Naive thymus-derived CD4-positive, alpha-beta T cell (primary cell): ENCODE data around the gene GAS2L1. TPM values are rescaled to one million over a fixed set of nuclear protein-coding genes. Genes with fewer than 3 reads are reported as not detected.

Source experiments
- ATAC-seq: fragments of 150-1000 bp; cut with Tn5 transposase; 2 replicates; pipeline ENCODE4 v1.10.0; 2021; ENCODE audit warnings: mild to moderate bottlenecking, moderate library complexity
- CTCF ChIA-PET: fragments of 350-600 bp; sonication (Branson Sonifier 250); formaldehyde crosslinking; loops from one replicate; lab custom pipeline; 2021; ENCODE audit warnings: antibody characterized with exemption; lab: Charles Lee
- POLR2A ChIA-PET: fragments of 350-600 bp; sonication (Branson Sonifier 250); formaldehyde crosslinking; loops from one replicate; lab custom pipeline; 2021; ENCODE audit warnings: antibody characterized with exemption, inconsistent platforms; lab: Charles Lee
- DNase-seq, 9 donors: peaks; one replicate each; pipeline versions ENCODE4 v3.0.0 to v3.0.0-alpha.2; 2020 to 2022; ENCODE audit warnings: mixed read lengths in 1 of 9
- H3K27ac ChIP-seq: one replicate; pipeline ENCODE4 v1.7.0; 2013; ENCODE audit warnings: mild to moderate bottlenecking, low read depth, low read length, moderate library complexity
- H3K27me3 ChIP-seq, 2 donors: one replicate each; pipeline ENCODE4 v1.7.0; 2013; ENCODE audit warnings: low read length in 2 of 2, mild to moderate bottlenecking in 2 of 2, moderate library complexity in 2 of 2; ENCODE audit not compliant: control insufficient read depth in 2 of 2, insufficient read depth in 2 of 2
- H3K36me3 ChIP-seq, 3 experiments: 1 replicate in 2 of 3; 2 replicates in 1 of 3; pipeline ENCODE4 v1.7.0; 2013; ENCODE audit warnings: low read length in 3 of 3, mild to moderate bottlenecking in 3 of 3, moderate library complexity in 1 of 3; ENCODE audit not compliant: insufficient read depth in 3 of 3, control insufficient read depth in 2 of 3
- H3K4me1 ChIP-seq, 2 donors: one replicate each; pipeline ENCODE4 v1.7.0; 2013; ENCODE audit warnings: low read length in 2 of 2, mild to moderate bottlenecking in 2 of 2, moderate library complexity in 1 of 2; ENCODE audit not compliant: control insufficient read depth in 2 of 2, insufficient read depth in 2 of 2
- H3K4me3 ChIP-seq: 2 replicates; pipeline ENCODE4 v1.7.0; 2013; ENCODE audit warnings: mild to moderate bottlenecking, low read length
- H3K9me3 ChIP-seq, 3 experiments: 1 replicate in 2 of 3; 2 replicates in 1 of 3; pipeline ENCODE4 v1.7.0; 2013; ENCODE audit warnings: low read length in 3 of 3; ENCODE audit not compliant: control insufficient read depth in 2 of 3
- H3K27ac Mint-ChIP-seq, 9 donors: one replicate each; pipeline ENCODE4 v1.8.0; 2020 to 2022; ENCODE audit warnings: mixed read lengths in 9 of 9, mild to moderate bottlenecking in 8 of 9, moderate library complexity in 5 of 9, inconsistent platforms in 2 of 9
- H3K27me3 Mint-ChIP-seq, 5 donors: one replicate each; pipeline ENCODE4 v1.8.0; 2021 to 2022; ENCODE audit warnings: mixed read lengths in 5 of 5, mild to moderate bottlenecking in 1 of 5
- H3K36me3 Mint-ChIP-seq, 5 donors: one replicate each; pipeline ENCODE4 v1.8.0; 2020 to 2022; ENCODE audit warnings: mixed read lengths in 5 of 5, mild to moderate bottlenecking in 3 of 5, inconsistent platforms in 1 of 5
- H3K4me1 Mint-ChIP-seq, 7 donors: one replicate each; pipeline ENCODE4 v1.8.0; 2020 to 2022; ENCODE audit warnings: mixed read lengths in 7 of 7, mild to moderate bottlenecking in 3 of 7, inconsistent platforms in 1 of 7
- H3K4me3 Mint-ChIP-seq, 10 donors: one replicate each; pipeline ENCODE4 v1.8.0; 2020 to 2022; ENCODE audit warnings: mild to moderate bottlenecking in 10 of 10, mixed read lengths in 10 of 10, moderate library complexity in 6 of 10, inconsistent platforms in 2 of 10
- H3K9me3 Mint-ChIP-seq, 11 donors: one replicate each; pipeline ENCODE4 v1.8.0; 2020 to 2022; ENCODE audit warnings: mixed read lengths in 11 of 11, mild to moderate bottlenecking in 4 of 11, inconsistent platforms in 1 of 11, moderate library complexity in 1 of 11
- intact Hi-C, 2 donors: fragments of 100-400 bp; cut with micrococcal nuclease; formaldehyde crosslinking; loops; one replicate each; pipeline ENCODE4 v1.15.1; 2023
- polyA plus RNA-seq, 2 donors: library from polyadenylated mRNA; unstranded; fragments of 300-500 nt; fragmentation: Illumina TruSeq; gene quantifications; one replicate each; pipeline ENCODE4 v1.2.3, GENCODE V29; 2021
- total RNA-seq, 6 experiments: library from RNA in 5 of 6; stranded (reverse) in 5 of 6; gene quantifications; 1 replicate in 5 of 6; 2 replicates in 1 of 6; pipeline ENCODE4 v1.2.3 and lab custom pipeline; 2021 to 2026

The GAS2L1 gene
- total and polyA plus RNA-seq, 7 experiments from 2014 or later = 0.09 to 7.5 (median 0.54) TPM; not detected in 2

- Histone ChIP-seq H3K27me3 (no peaks in the 10 kb centered on the region), H3K4me3 (peak overlapping the region; percentile 96), H3K4me1 (peaks cover 36 to 38% of the 10 kb centered on the region in 2 donors), H3K9me3 (no peaks in the 10 kb centered on the region), H3K27ac (peak overlapping the region; percentile 98), H3K36me3 (peaks cover 0 to 27% (median 0%) of the 10 kb centered on the region in 3 experiments)
- Mint-ChIP-seq H3K4me3 (peak overlapping the region; percentile 93 to 100 (median 96)), H3K27me3 (peaks cover 0 to 5% (median 0%) of the 10 kb centered on the region in 5 donors), H3K9me3 (peaks cover 0 to 6% (median 0%) of the 10 kb centered on the region in 11 donors), H3K36me3 (peaks cover 8 to 38% (median 16%) of the 10 kb centered on the region in 5 donors), H3K4me1 (peaks cover 42 to 54% (median 49%) of the 10 kb centered on the region in 7 donors), H3K27ac (peak overlapping the region; percentile 40 to 100 (median 99))
- intact Hi-C loops = loop anchor here (2.0 to 10.0 kb wide), 9 partner anchors 35 to 1325 kb away; partner anchors contain the start of genes HSCB (in 1 of the 2), MTMR3 (in 1 of the 2), NF2 (in 1 of the 2) and NIPSNAP1 (in 1 of the 2)
- ChIA-PET POLR2A (no interaction called here), CTCF (no interaction called here)
- DNase-seq = no peak
- no peak for ATAC-seq
Measured at GRCh38 chr22:29267462-29267857, 39.0 kb upstream of the GAS2L1 start.

- Mint-ChIP-seq H3K4me1 (peaks cover 45 to 60% (median 54%) of the 10 kb centered on the region in 7 donors), H3K4me3 (peak within 1 kb of the TSS; percentile 93 to 100 (median 96)), H3K9me3 (peaks cover 0 to 6% (median 0%) of the 10 kb centered on the region in 11 donors), H3K27ac (peak within 1 kb of the TSS; percentile 97 to 100 (median 99)), H3K27me3 (peaks cover 0 to 5% (median 0%) of the 10 kb centered on the region in 5 donors), H3K36me3 (peaks cover 8 to 44% (median 20%) of the 10 kb centered on the region in 5 donors)
- intact Hi-C loops = loop anchor here (1.0 to 10.0 kb wide), 16 partner anchors 34 to 1349 kb away; partner anchors contain the start of genes CCDC117 (in 2 of the 2), HSCB (in 2 of the 2), GAS2L1 (in 1 of the 2) and MTMR3 (in 1 of the 2)
- DNase-seq (peak; percentile 90 to 100 (median 97)), ATAC-seq (peak; percentile 94)
- ChIA-PET POLR2A (interaction anchor here (0.5 to 1.0 kb wide), 3 partner anchors 44 to 826 kb away, joined by 3 to 4 read pairs (median 3); no protein-coding TSS in a partner anchor), CTCF (no interaction called here)
- H3K27ac ChIP-seq = peak within 1 kb of the TSS; percentile 98
- no peaks in the 10 kb centered on the region for H3K9me3 ChIP-seq
- peaks cover 0 to 32% (median 5%) of the 10 kb centered on the region in 3 experiments for H3K36me3 ChIP-seq
- peak within 1 kb of the TSS; percentile 96 for H3K4me3 ChIP-seq
- H3K27me3 ChIP-seq = no peaks in the 10 kb centered on the region
- peaks cover 39 to 41% of the 10 kb centered on the region in 2 donors for H3K4me1 ChIP-seq
Measured at GRCh38 chr22:29267858-29268510, 38.5 kb upstream of the GAS2L1 start, which contains the start of the genes EWSR1 and RHBDD3. Gene EWSR1, plus strand, starts transcription at chr22:29268268. Its CDS starts 69 bp downstream, at chr22:29268337. Gene RHBDD3, minus strand, starts transcription at chr22:29267981. Its CDS starts 2,355 bp downstream, at chr22:29265626.

- Mint-ChIP-seq H3K4me3 (peak overlapping the region; percentile 93 to 100 (median 96)), H3K27ac (peak overlapping the region; percentile 97 to 100 (median 99)), H3K27me3 (peaks cover 0 to 5% (median 0%) of the 10 kb centered on the region in 5 donors), H3K36me3 (peaks cover 14 to 50% (median 26%) of the 10 kb centered on the region in 5 donors), H3K9me3 (peaks cover 0 to 6% (median 0%) of the 10 kb centered on the region in 11 donors), H3K4me1 (peaks cover 51 to 67% (median 61%) of the 10 kb centered on the region in 7 donors)
- CTCF ChIA-PET = no interaction called here
- H3K4me3 ChIP-seq = peak overlapping the region; percentile 96
- intact Hi-C loops = loop anchor here (1.0 to 10.0 kb wide), 15 partner anchors 34 to 1350 kb away; partner anchors contain the start of genes CCDC117 (in 2 of the 2), GAS2L1 (in 1 of the 2), HSCB (in 1 of the 2) and MTMR3 (in 1 of the 2)
- H3K36me3 ChIP-seq = peaks cover 0 to 36% (median 10%) of the 10 kb centered on the region in 3 experiments
- H3K4me1 ChIP-seq = peaks cover 41 to 48% of the 10 kb centered on the region in 2 donors
- no peaks in the 10 kb centered on the region for H3K9me3 ChIP-seq
- H3K27me3 ChIP-seq = no peaks in the 10 kb centered on the region
- DNase-seq = peak in 4 of 9 donors; percentile 20 to 39 (median 32)
- POLR2A ChIA-PET = interaction anchor here (0.5 to 1.0 kb wide), 3 partner anchors 43 to 826 kb away, joined by 3 to 4 read pairs (median 3); no protein-coding TSS in a partner anchor
- H3K27ac ChIP-seq = peak overlapping the region; percentile 98
- ATAC-seq = peak; percentile 13
Measured at GRCh38 chr22:29268511-29269229, 37.8 kb upstream of the GAS2L1 start.

GRCh38 chr22:29269230-29269604, 37.2 kb upstream of the GAS2L1 start:
- H3K27ac ChIP-seq = peak overlapping the region; percentile 98
- Mint-ChIP-seq H3K36me3 (peaks cover 15 to 53% (median 27%) of the 10 kb centered on the region in 5 donors), H3K9me3 (peaks cover 0 to 6% (median 0%) of the 10 kb centered on the region in 11 donors), H3K27me3 (peaks cover 0 to 5% (median 0%) of the 10 kb centered on the region in 5 donors), H3K27ac (peak overlapping the region; percentile 53 to 100 (median 97)), H3K4me3 (peak overlapping the region; percentile 85 to 100 (median 96)), H3K4me1 (peaks cover 52 to 72% (median 65%) of the 10 kb centered on the region in 7 donors)
- peak overlapping the region; percentile 96 for H3K4me3 ChIP-seq
- ChIA-PET POLR2A (interaction anchor here (1.7 kb wide), 1 partner anchor 10 kb away, joined by 3 read pairs; no protein-coding TSS in a partner anchor), CTCF (no interaction called here)
- H3K9me3 ChIP-seq = no peaks in the 10 kb centered on the region
- no peaks in the 10 kb centered on the region for H3K27me3 ChIP-seq
- ATAC-seq (no peak), DNase-seq (peak in 1 of 9 donors; percentile 6)
- H3K36me3 ChIP-seq = peaks cover under 1 to 42% (median 13%) of the 10 kb centered on the region in 3 experiments
- intact Hi-C loops = loop anchor here (2.0 to 10.0 kb wide), 12 partner anchors 33 to 1350 kb away; partner anchors contain the start of genes CCDC117 (in 1 of the 2), GAS2L1 (in 1 of the 2), MTMR3 (in 1 of the 2) and NF2 (in 1 of the 2)
- H3K4me1 ChIP-seq = peaks cover 46 to 49% of the 10 kb centered on the region in 2 donors

- H3K27me3 Mint-ChIP-seq = peaks cover 0 to 5% (median 0%) of the 10 kb centered on the region in 5 donors
- H3K4me1 Mint-ChIP-seq = peaks cover 57 to 79% (median 71%) of the 10 kb centered on the region in 7 donors
- Histone ChIP-seq H3K27me3 (no peaks in the 10 kb centered on the region), H3K4me3 (peak overlapping the region; percentile 96), H3K27ac (peak overlapping the region; percentile 98), H3K4me1 (peaks cover 46 to 49% of the 10 kb centered on the region in 2 donors), H3K36me3 (peaks cover 7 to 47% (median 13%) of the 10 kb centered on the region in 3 experiments), H3K9me3 (no peaks in the 10 kb centered on the region)
- ATAC-seq (no peak), DNase-seq (no peak)
- ChIA-PET POLR2A (interaction anchor here (1.7 kb wide), 1 partner anchor 9 kb away, joined by 3 read pairs; no protein-coding TSS in a partner anchor), CTCF (no interaction called here)
- peak overlapping the region; percentile 85 to 100 (median 96) for H3K4me3 Mint-ChIP-seq
- intact Hi-C loops = loop anchor here (2.0 to 10.0 kb wide), 13 partner anchors 32 to 1351 kb away; partner anchors contain the start of genes THOC5 (in 2 of the 2), AP1B1 (in 1 of the 2), CCDC117 (in 1 of the 2) and GAS2L1 (in 1 of the 2)
- peaks cover 15 to 58% (median 34%) of the 10 kb centered on the region in 5 donors for H3K36me3 Mint-ChIP-seq
- H3K27ac Mint-ChIP-seq = peak overlapping the region; percentile 53 to 100 (median 97)
- H3K9me3 Mint-ChIP-seq = peaks cover 0 to 6% (median 0%) of the 10 kb centered on the region in 11 donors
Measured at GRCh38 chr22:29269731-29270474, 36.5 kb upstream of the GAS2L1 start.
